HG02642 (cell line): ENCODE measurements around the gene CCDC24.

ENCODE experiments used
- ATAC-seq: cut with Tn5 transposase; IDR thresholded peaks from one replicate; pipeline ENCODE4 v1.9.1; 2021; ENCODE audit warnings: mild to moderate bottlenecking; ENCODE audit not compliant: unreplicated experiment, poor library complexity

Gene CCDC24

GRCh38 chr1:44036409-44037139 lies 45.2 kb downstream of the CCDC24 start:
- no peak for ATAC-seq

- no peak for ATAC-seq
Observed at GRCh38 chr1:44037154-44037553, 45.8 kb downstream of the CCDC24 start.

- no peak for ATAC-seq
Observed at GRCh38 chr1:44038876-44039657, 47.7 kb downstream of the CCDC24 start.

- no peak for ATAC-seq
Observed at GRCh38 chr1:44040418-44040817, 49.0 kb downstream of the CCDC24 start.

GRCh38 chr1:44040846-44041245 lies 49.4 kb downstream of the CCDC24 start:
- no peak for ATAC-seq

GRCh38 chr1:44043176-44044070 lies 52.0 kb downstream of the CCDC24 start:
- no peak for ATAC-seq

GRCh38 chr1:44044071-44044801 lies 52.8 kb downstream of the CCDC24 start:
- no peak for ATAC-seq

GRCh38 chr1:44045064-44045463 lies 53.7 kb downstream of the CCDC24 start:
- no peak for ATAC-seq
